ENCODE results near the gene UNC93B1. TPM values are rescaled to one million over a fixed set of nuclear protein-coding genes. Genes with fewer than 3 reads are reported as not detected.

UNC93B1 gene
- total RNA-seq, 1 experiment from 2014 or later, result 26.5 TPM

GRCh38 chr11:68002938-68003845, 705 bp downstream of the UNC93B1 start:
- Mint-ChIP-seq H3K36me3 (ENCODE audit: insufficient read depth, unreplicated experiment) (no peaks in the 10 kb centered on the region), H3K27me3 (ENCODE audit: insufficient read depth, unreplicated experiment) (no peaks in the 10 kb centered on the region), H3K4me1 (ENCODE audit: low read depth, unreplicated experiment) (peaks cover 9% of the 10 kb centered on the region), H3K27ac (ENCODE audit: unreplicated experiment) (no peak overlapping the region), H3K4me3 (ENCODE audit: unreplicated experiment) (peak overlapping the region; percentile 72), H3K9me3 (ENCODE audit: unreplicated experiment) (no peaks in the 10 kb centered on the region)
- Histone ChIP-seq H3K4me1 (peaks cover 4% of the 10 kb centered on the region), H3K9me3 (no peaks in the 10 kb centered on the region), H3K27me3 (replicated peaks; ENCODE audit: control insufficient read depth, insufficient read depth, low read length) (no peaks in the 10 kb centered on the region), H3K36me3 (ENCODE audit: control insufficient read depth, insufficient read depth, low read length) (0 out of 2 replicates have a peak, but pooled peaks cover 1% of the 10 kb centered on the region), H3K4me3 (ENCODE audit: low read depth, low read length) (peak overlapping the region; percentile 66)
- POLR2A ChIA-PET, result interaction anchor here (0.5 kb wide), 1 partner anchor 118 kb away, joined by 3 read pairs; no protein-coding TSS in a partner anchor
- DNase-seq, result peak; percentile 63 to 69
- CTCF ChIA-PET, result interaction anchor here (0.5 kb wide), 1 partner anchor 1618 kb away, joined by 3 read pairs; no protein-coding TSS in a partner anchor
- no peak for TF ChIP-seq CTCF (IDR thresholded peaks at IDR 0.05; ENCODE audit: insufficient read depth in 1 of 2, low read depth in 1 of 2, low read length in 1 of 2, severe bottlenecking in 1 of 2, unreplicated experiment in 1 of 2)
- no TSS peak for BruUV-seq (replicated peaks)
- intact Hi-C loops (cut with micrococcal nuclease; ENCODE audit: unreplicated experiment), result no loop called here

- no peak overlapping the region for H3K27ac Mint-ChIP-seq (ENCODE audit: unreplicated experiment)
- no peaks in the 10 kb centered on the region for H3K27me3 Mint-ChIP-seq (ENCODE audit: insufficient read depth, unreplicated experiment)
- H3K9me3 ChIP-seq, result no peaks in the 10 kb centered on the region
- CTCF ChIA-PET, result interaction anchor here (0.5 kb wide), 1 partner anchor 1618 kb away, joined by 3 read pairs; no protein-coding TSS in a partner anchor
- BruUV-seq (replicated peaks), result no TSS peak
- peaks cover 4% of the 10 kb centered on the region for H3K4me1 ChIP-seq
- TF ChIP-seq CTCF (IDR thresholded peaks at IDR 0.05; ENCODE audit: insufficient read depth in 1 of 2, low read depth in 1 of 2, low read length in 1 of 2, severe bottlenecking in 1 of 2, unreplicated experiment in 1 of 2), result no peak
- H3K4me3 Mint-ChIP-seq (ENCODE audit: unreplicated experiment), result peak overlapping the region; percentile 72
- no peaks in the 10 kb centered on the region for H3K27me3 ChIP-seq (replicated peaks; ENCODE audit: control insufficient read depth, insufficient read depth, low read length)
- peaks cover under 1% of the 10 kb centered on the region for H3K36me3 Mint-ChIP-seq (ENCODE audit: insufficient read depth, unreplicated experiment)
- peaks cover 9% of the 10 kb centered on the region for H3K4me1 Mint-ChIP-seq (ENCODE audit: low read depth, unreplicated experiment)
- POLR2A ChIA-PET, result interaction anchor here (0.5 kb wide), 1 partner anchor 118 kb away, joined by 3 read pairs; no protein-coding TSS in a partner anchor
- H3K4me3 ChIP-seq (ENCODE audit: low read depth, low read length), result no peak overlapping the region
- H3K36me3 ChIP-seq (ENCODE audit: control insufficient read depth, insufficient read depth, low read length), result 0 out of 2 replicates have a peak, but pooled peaks cover 1% of the 10 kb centered on the region
- no peaks in the 10 kb centered on the region for H3K9me3 Mint-ChIP-seq (ENCODE audit: unreplicated experiment)
- DNase-seq, result no peak
- intact Hi-C loops (cut with micrococcal nuclease; ENCODE audit: unreplicated experiment), result no loop called here
Observed at GRCh38 chr11:68002575-68002937, 1.3 kb downstream of the UNC93B1 start.

- Histone ChIP-seq H3K4me1 (peaks cover 8% of the 10 kb centered on the region), H3K4me3 (ENCODE audit: low read depth, low read length) (no peak overlapping the region), H3K36me3 (ENCODE audit: control insufficient read depth, insufficient read depth, low read length) (0 out of 2 replicates have a peak, but pooled peaks cover 1% of the 10 kb centered on the region), H3K9me3 (no peaks in the 10 kb centered on the region), H3K27me3 (replicated peaks; ENCODE audit: control insufficient read depth, insufficient read depth, low read length) (no peaks in the 10 kb centered on the region)
- Mint-ChIP-seq H3K9me3 (ENCODE audit: unreplicated experiment) (no peaks in the 10 kb centered on the region), H3K36me3 (ENCODE audit: insufficient read depth, unreplicated experiment) (peaks cover 4% of the 10 kb centered on the region), H3K27me3 (ENCODE audit: insufficient read depth, unreplicated experiment) (no peaks in the 10 kb centered on the region), H3K4me3 (ENCODE audit: unreplicated experiment) (no peak overlapping the region), H3K4me1 (ENCODE audit: low read depth, unreplicated experiment) (peaks cover 9% of the 10 kb centered on the region), H3K27ac (ENCODE audit: unreplicated experiment) (no peak overlapping the region)
- CTCF ChIA-PET, result no interaction called here
- no peak for DNase-seq
- intact Hi-C loops (cut with micrococcal nuclease; ENCODE audit: unreplicated experiment), result no loop called here
- no TSS peak for BruUV-seq (replicated peaks)
- POLR2A ChIA-PET, result no interaction called here
- TF ChIP-seq CTCF (IDR thresholded peaks at IDR 0.05; ENCODE audit: insufficient read depth in 1 of 2, low read depth in 1 of 2, low read length in 1 of 2, severe bottlenecking in 1 of 2, unreplicated experiment in 1 of 2), result no peak
Observed at GRCh38 chr11:67999704-68000103, 4.2 kb downstream of the UNC93B1 start.

Measured in Caco-2 (cell line).